HG03442 (cell line): ENCODE results near the gene TSC22D3.

Experiments used
- ATAC-seq: cut with Tn5 transposase; IDR thresholded peaks from one replicate; pipeline ENCODE4 v1.9.1; 2021; ENCODE audit warnings: mild to moderate bottlenecking, moderate library complexity; ENCODE audit not compliant: unreplicated experiment

TSC22D3 gene

DNA sequence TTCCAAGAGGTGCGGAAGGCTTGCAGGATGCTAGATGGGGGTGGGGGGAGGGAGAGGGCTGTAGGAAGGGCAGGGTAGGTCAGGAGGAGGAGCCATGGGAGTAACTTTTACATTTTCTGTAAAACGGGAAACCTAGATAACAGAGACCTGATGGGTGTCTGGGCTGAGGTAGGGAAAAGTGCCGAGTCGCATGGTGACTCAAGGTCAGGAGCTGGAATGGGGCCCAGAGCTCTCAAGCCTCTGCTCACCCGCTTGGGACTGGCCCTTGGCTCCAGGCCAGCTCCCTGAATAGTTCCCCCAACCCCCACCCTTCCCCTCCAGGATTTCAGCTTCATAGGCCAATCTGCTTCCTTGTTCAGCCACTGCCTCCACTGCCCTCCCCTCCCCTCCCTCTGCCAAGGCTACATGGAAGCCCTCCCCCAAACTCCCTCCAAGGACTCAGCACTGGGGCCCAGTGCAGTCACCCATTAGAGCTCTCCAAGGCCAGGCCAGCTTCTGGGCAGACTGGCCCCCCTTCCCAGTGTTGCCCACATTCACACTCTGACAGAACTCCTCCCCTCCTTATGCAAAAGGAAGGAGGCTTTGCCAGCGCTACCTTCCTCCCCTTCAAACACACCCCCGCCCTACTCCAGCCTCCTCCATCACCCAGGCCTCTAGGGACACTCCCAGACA lies 43.6 kb downstream of the TSC22D3 start:
- ATAC-seq: no peak

DNA sequence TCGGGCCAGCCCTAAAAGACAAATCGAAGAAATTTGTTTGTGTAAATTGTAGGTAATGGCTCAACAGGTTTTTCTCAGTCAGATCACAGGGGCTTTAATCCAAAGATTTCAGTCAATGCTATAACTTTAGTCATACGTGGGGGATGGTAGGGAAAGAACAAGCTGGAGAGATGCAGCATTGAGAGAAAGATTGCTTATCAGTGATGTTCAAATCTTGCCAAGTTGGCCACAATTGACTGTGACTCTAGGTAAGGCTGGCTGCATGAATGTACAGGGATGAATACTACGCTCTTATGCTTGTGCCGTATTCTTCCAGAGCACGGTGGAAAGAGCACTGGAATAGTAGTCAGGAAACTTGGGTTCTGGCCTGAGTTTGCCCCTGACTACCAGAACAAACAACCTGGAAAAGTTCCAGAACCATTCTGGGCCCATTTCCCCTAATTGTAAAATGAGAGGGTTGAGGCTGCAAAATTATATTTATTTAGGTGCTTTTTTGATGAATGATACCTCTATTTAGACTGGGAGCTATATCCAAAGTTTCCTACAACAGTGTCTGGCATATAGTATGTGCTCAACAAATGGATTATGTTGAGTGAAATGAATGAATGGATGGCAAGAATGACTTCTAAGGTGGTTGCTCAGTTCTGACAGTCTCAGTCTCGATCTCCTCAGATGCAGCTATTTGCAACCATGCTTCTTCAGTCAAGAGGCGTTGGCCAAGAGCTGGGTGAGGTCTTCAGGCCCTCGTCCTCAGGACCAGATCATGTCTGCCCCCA lies 44.4 kb downstream of the TSC22D3 start:
- ATAC-seq: no peak

DNA sequence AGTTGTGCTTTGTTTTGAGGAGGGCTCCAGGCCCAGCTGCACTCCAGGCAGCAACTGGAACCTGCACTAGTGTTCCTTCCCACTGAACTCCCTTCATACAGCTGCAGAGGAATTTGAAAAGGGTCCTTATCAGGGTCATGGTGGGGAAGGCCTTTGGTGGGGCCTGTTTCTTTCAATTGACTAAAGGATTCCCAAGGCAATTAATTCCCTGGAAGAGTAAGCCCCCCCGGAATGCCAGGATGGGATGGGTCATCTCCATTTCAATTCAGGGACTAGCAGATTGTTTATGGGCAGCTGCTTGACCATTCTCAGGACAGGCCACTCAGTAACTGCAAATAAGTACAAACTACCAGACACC lies 45.3 kb downstream of the TSC22D3 start:
- no peak for ATAC-seq

DNA sequence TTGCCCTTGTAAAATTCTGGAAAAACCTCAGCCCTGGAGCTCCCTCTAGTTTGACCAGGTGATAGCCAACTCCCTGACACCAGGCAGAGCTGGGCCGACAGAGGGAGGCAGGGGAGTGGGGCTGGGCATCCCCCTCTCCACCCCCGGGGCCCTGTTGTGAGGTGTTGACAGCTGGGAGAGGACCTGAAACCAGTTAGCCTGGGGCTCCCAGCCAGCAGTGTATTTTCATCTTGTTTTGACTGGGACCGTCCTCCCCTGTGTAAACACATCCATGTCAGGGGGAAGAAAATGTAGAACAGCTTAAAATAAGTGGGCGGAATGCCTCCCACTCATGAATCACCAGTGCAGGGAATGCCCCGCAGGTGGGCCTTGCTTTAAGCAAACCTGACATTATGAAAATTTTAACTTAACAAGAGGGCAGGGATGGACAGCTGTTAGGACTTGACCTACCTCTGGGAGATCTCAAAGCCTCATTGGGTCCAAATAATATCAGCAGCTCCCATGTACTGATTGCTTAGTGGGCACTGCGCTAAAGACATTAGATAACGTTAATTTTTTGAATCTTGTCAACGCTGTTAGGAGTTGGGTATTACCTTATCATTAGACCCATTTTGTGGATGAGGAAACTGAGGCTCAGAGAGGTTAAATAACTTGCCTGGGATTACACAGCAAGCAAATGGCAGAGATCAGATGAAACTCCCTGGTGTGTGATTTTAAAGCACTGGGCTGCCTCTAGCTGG lies 45.9 kb downstream of the TSC22D3 start:
- peak; percentile 85 for ATAC-seq

DNA sequence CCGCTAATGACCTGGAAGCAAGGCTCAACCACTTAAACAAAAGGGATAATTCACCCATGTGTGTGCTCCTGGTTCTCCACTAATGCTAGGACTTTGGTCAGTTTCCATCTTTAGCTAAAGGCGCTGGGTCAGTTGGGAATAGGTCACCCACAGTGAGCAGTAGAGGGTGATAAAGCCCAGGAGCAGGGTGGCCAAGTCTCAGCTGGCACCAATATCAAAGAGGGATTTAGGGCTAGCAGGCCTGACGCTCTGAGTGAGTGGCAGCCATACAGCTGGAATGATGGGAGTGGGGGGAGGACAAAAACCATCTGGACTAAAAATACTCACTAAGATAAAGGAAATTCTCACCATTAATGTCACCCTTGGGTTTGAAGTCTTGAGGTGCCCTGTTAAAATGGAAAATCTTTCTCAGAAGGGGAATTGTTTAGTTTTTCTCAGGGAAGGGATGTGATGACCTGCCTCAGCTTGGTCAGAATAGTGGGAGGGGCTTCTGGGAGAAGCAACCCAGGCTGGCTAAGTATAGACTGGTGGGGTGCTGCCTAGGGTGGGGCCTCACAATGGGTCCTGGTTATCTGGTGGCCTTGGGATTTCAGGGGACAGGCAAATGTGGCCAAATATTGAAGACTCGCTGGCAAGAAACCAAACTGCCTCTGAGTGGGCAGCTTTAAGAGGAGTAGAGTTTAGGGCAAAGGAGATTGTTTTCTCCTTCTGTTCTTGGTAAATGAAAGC lies 47.1 kb downstream of the TSC22D3 start:
- ATAC-seq: no peak

DNA sequence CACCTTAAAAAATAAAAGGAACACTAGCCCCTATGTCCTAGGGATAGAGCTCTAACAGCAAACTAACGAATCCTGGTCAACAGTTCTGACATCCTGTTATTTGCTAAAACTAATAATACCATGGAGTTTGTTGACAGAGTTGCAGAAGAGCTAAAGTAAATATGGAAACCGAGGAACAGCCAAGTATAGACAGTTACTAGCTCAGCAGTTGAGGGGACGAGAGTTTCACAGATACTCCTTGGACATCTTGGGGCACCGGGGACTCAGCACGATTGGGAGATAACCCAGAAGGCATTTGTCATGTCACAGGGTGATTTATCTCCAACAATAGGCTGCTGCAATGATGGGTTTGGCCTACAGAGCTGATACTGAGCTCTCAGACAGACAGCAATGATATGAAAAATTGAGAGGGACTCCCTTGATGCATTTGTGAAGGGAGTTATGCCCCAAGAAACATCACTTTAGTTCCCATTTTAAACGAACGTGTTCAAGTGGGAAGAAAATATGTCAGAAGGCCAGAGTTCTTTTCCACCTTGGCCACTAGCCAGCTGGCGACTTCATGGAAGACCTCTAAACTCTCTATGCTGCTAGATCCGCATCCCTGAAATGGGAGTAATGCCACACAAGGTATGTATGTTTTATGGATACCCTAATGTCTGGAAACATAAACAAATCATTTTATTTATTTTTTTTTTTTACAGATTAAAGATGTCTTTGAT lies 48.6 kb downstream of the TSC22D3 start:
- no peak for ATAC-seq

DNA sequence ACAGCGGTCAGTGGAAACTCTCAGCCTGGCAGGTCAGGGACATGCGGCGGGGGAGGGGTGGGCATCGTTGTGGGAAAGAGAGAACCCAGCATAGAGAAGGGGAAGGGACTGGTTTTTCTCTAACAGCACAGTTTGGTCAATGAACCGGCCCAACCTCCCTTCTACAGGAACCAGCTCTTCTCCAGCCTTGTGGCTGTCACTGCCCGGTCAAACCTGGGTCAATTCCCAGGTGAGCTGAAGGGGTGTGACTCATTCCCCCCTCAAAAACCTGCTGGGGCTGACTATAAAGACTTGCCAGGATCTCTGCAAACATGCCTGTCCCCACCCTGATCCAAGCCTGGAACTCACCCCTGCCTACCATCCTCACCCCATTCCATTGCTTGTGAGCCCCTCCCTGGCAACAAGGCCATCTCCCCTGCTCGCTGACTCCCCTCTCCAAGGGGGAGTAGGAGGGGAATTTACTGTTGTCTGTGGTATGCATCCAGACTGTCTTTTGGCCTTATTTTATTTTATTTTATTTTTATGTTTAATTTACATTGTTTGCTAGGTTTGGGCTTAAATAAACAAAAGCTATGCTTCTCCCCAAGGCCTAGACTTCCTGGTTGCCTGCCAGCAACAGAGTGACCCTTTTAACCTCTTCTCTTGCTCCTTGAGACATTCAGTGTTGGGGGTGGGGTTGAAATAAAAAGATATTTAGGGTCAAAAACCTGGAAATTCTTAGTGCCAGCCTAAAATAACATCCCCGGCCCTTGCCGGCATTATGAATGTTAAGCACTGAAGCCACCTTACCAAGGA lies 49.6 kb downstream of the TSC22D3 start:
- no peak for ATAC-seq

DNA sequence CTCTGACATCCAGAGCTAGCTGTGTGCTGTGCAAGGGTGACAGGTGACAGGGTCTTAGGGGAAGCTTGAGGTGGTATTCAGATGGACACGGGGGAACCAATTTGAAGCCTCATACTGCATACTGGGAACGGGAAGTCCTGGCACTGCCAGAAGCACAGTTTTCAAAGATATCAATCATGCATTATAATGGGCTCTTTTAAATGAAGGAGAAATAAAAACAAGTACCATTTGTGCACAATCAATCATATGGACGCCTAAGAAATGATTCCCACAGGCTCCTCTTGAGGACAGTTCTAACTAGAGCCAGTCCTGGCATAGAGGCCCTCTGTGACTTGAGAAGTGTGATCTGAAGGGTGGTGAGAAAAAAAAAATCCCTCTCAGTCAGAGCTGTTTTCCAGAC lies 50.9 kb downstream of the TSC22D3 start:
- no peak for ATAC-seq

DNA sequence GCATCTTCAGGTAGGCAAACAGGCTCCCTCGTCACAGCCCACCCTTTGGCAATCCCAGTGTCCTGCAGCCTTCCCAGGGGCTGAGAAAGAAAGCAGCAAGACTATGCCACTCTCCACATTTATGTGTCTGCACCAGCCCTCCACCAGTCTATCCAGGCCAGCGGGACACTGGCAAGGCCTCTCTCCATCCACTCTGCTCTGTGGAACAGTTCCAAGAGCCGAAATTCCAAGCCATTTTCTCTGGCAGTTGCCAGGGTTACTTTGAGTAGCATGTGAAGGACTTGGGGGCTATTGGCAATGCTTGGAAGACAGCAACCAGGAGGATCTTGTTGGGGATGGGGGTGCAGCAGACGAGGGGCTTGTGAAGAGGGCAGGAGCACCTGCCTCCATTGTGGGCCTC lies 52.1 kb downstream of the TSC22D3 start:
- no peak for ATAC-seq

DNA sequence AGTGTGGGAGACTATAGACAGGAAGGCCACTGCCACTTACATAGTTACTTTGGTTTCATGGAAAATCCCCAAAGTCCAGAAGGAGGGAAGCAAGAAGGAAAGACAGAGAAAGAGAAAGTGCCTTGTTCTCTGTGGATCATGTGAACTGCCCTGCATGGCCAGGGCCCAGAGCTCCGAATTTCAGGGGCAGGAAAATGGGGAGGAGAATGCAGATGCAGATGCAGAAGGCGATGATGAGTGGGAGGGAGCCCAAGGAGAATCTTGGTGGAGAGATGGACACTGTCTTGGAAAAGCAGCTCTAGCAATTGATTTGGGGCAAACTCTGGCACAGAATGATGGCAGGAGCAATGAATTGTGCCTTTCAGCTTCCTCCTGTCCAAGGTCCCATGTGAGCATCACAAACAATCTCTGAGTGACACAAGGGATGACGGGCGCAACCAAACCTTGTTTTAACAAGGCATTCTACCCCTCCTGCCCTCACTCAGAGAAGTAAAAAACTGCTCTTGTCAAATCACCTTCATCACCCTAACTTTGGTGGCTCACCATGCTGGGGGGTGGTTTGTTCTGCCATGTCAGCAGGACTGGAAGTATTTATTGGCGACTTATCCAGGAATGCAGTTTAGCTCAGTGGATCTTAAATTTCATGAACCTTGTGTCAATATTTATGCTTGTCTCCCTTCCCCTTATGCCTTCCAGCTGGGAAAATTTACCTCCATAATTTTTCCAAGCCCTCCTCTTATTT lies 53.5 kb downstream of the TSC22D3 start:
- ATAC-seq: no peak

DNA sequence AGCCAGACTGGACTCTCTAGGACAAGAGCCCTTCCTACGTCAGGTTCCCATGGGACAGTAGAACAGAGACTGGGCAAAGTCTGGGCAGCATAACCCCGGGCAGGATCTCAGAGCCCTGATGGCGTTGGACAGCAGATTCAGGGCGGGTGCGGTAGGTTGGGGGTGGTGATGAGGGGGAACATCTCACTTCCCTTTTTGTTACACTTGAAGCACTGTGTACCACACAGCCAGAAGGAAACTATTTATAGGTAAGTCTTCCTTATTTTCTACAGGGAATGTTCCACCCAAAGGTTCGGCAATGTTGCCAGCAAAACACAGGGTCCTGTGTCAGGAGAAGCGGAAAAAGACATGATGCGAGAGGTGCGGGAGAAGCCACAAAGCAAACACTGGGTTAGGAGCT lies 54.3 kb downstream of the TSC22D3 start:
- ATAC-seq: peak; percentile 53

DNA sequence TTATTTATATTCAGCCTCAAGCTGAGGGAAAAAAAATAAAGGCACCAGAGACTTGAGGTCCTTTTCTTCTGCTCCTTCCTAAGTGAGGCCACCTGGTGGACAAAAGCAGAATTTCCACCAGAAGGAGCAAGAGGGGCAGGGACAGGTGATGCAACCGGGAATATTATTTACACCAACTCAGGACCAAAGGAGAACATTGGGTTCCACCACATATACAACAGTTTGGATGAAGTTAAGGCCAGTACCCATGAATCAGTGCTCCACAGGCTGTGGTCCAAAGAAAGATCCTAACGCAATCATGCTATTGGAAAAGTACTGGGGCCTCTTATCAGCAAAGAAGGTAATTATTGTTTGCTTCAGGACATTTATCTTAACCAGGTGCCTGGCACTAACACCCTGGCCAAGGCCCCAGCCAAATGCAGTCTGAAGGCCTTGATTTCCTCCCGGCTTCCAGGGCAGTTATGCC lies 57.4 kb downstream of the TSC22D3 start:
- no peak for ATAC-seq

DNA sequence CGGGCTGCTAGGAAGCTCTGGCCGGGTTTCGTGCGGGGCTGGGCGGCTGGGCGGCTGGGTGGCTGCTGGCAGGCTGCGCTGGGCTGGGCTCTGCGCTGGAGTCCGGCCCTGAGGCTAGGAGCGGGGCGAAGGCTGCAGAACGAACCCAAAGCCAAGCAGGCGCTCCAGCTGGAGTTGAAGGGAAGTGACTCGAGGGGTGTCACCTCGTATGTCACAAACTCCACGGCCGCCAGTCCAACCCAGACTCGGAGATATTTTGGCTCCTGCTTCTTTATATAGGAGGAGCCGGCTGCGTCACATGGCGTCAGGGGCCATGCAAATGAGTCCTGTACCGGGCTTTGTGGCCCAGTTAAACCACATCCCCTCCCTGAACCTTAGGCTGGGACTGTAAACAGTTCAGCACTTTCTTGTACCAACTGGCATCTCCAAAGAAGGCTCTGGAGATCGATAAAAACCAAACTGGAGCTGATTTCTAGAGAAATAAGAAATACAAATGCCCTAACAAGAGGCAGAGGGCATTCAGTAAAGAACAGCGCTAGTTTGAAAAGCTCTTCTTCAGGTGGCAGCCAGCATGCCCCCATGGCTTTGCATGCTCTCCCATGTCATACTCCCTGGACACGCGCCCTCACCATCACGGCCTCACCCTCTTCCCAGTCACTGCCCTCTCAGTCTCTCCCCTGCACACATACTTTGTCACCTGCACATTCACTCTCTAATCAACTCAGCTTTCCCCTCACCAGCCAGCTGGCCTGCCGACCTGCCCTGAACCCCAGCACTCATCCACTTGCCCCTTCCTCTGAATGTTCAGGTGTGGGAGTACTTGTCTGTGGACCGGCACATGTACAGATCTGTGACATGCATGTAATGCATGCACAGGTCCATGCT lies 58.5 kb downstream of the TSC22D3 start:
- peak; percentile 78 for ATAC-seq

DNA sequence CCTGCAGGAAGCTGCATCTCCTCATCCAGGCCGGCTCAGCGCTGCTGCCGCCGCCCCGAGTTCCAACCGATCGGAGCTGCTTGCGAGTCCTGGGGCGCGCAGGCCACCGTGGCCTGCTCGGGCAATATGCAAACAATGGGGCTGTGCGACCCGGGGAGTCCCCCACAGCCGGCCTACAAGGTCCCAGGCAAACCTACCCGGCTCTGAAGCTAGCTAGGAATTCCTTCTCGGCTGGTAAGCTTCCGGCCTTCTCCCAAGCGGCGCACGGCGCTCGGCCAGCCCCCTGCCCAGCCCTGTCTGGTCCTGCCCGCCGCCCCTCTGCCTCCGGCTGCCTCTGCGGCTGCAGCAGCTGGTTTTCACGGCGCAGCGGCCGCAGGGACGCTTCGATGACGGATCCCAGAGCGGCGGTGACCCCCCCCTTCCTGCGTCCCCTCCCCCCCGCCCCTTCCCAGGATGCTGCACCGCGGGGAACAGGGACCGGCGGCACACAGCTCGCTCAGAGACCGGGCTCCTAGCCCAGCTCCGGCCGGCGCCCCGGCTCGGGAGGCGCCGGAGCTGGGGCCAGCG lies 59.4 kb downstream of the TSC22D3 start:
- ATAC-seq: peak; percentile 22

DNA sequence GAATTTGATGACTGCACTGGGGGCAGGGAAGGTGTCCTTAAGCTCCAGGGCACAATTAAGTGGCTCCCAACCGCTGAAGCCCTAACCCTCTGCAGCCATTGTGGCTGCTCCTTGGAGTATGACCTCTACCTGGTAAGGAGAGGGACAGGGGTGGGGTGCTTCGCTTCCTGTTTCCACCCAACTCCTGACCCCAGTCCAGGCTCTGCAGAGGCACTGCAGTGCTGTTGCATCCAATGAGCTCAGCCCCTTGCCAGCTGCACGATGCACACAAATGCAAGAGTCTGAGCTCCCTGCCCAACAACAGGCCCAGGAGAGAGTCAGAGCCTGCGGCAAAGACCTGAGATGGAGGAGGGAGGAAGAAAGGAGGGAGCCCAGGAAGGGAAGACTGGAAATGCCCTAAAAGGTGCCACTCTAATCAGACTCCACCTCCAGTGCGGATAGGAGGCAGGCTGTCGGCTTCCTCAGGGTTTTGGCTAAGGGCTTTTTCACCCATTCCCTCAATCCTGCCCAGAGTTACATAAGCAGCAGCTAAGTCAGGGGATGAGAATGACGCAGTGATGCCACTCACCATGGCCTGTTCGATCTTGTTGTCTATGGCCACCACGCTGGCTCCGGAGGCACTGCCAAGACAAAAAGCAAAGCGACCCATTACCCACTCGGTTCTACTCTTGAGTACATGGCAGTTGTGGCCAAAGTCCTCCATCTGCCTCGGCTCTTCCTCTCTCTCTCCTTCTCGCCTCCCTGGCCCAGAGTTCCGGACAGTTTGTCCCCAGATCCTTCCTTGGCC lies 60.1 kb downstream of the TSC22D3 start:
- no peak for ATAC-seq

DNA sequence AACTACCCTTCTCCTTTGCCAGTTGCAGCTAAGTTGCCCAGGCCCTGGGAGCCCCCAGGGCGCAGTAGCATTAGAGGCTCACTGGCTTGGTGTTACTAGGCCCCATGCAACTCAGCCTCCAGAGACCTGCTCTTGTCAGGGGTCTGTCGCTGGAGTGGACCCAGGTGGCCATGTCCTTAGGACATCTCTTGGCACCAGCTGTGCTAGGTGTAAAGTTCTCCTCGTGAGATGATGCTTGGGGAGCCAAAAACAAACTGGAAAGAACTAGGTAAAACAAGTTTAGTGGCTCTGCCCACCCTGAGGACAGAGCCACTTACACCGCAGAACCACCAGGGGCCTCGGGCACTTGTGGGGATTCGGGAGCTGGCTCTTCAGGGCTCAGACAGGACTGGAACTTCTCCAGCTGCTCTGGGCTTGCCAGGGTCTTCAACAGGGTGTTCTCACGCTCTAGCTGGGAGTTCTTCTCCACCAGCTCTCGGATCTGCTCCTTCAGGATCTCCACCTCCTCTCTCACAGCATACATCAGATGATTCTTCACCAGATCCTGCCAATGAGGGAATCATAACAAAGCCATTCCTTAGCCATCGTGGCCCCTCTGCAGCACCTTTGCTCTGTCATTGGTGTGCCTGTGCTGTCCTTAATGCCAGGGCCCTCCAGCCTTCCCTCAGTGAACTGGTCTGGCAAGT lies 61.2 kb downstream of the TSC22D3 start:
- ATAC-seq: no peak
